OCI-LY3 (cell line): Measurements from ENCODE around the gene MYO9A.

Experiments
- H2AFZ ChIP-seq: fragments of 200-600, 300-600 bp; shearing (Covaris generic); 2 replicates; pipeline ENCODE4 v1.6.0; 2014; ENCODE audit warnings: antibody characterized with exemption, low read depth, low read length
- H3K27ac ChIP-seq: fragments of 200-600, 300-600 bp; sonication (generic); 2 replicates; pipeline ENCODE4 v1.5.1; 2014; ENCODE audit warnings: mild to moderate bottlenecking, low read length, moderate library complexity, mixed read lengths
- H3K27me3 ChIP-seq: fragments of 200-600, 300-600 bp; sonication (generic); 2 replicates; pipeline ENCODE4 v1.6.1; 2014; ENCODE audit warnings: low read depth, low read length, mixed read lengths
- H3K36me3 ChIP-seq: fragments of 200-600, 300-600 bp; sonication (generic); replicated peaks from 2 replicates; pipeline ENCODE3; 2014; ENCODE audit warnings: low read depth, low read length, mixed read lengths
- H3K4me1 ChIP-seq: fragments of 300-600, 200-600 bp; sonication (generic); 2 replicates; pipeline ENCODE4 v1.6.1; 2014; ENCODE audit warnings: low read length, mixed read lengths
- H3K4me2 ChIP-seq: fragments of 200-600, 300-600 bp; sonication (generic); 2 replicates; pipeline ENCODE4 v1.6.1; 2014; ENCODE audit warnings: low read length, mixed read lengths
- H3K4me3 ChIP-seq: fragments of 300-600, 200-600 bp; sonication (generic); 2 replicates; pipeline ENCODE4 v1.5.1; 2014; ENCODE audit warnings: antibody characterized with exemption, mild to moderate bottlenecking, low read length, moderate library complexity
- H3K79me2 ChIP-seq: fragments of 300-600, 200-600 bp; shearing (Covaris generic); 2 replicates; pipeline ENCODE4 v1.6.1; 2014; ENCODE audit warnings: mild to moderate bottlenecking, low read length, mixed read lengths
- H3K9ac ChIP-seq: fragments of 300-600, 200-600 bp; shearing (Covaris generic); 2 replicates; pipeline ENCODE4 v1.6.0; 2014; ENCODE audit warnings: mild to moderate bottlenecking, low read length, moderate library complexity
- H3K9me3 ChIP-seq: fragments of 200-600, 300-600 bp; shearing (Covaris generic); 2 replicates; pipeline ENCODE4 v1.6.1; 2014; ENCODE audit warnings: low read length, mixed read lengths; ENCODE audit not compliant: insufficient read depth
- H4K20me1 ChIP-seq: fragments of 200-600, 300-600 bp; sonication (generic); 2 replicates; pipeline ENCODE4 v1.6.1; 2016; ENCODE audit warnings: low read length, mixed read lengths; ENCODE audit not compliant: insufficient read depth
- CTCF ChIP-seq: fragments of 200-600, 300-600 bp; sonication (generic); IDR thresholded peaks from 2 replicates; pipeline ENCODE4 v1.5.1; 2014; ENCODE audit warnings: antibody characterized with exemption, low read length, low read depth
- EZH2phosphoT487 ChIP-seq: fragments of 200-600 bp; shearing (Covaris generic); IDR thresholded peaks from 2 replicates; pipeline ENCODE4 v1.6.1; 2018; ENCODE audit warnings: antibody characterized with exemption, mixed run types, low read depth

The MYO9A gene

GRCh38 chr15:71809346-71809745 is 308.6 kb downstream of the MYO9A start:
- Histone ChIP-seq H3K4me3 (no peak overlapping the region), H3K4me2 (no peak overlapping the region), H3K79me2 (no peaks in the 10 kb centered on the region), H3K9ac (no peak overlapping the region), H3K27me3 (no peaks in the 10 kb centered on the region), H3K27ac (no peak overlapping the region), H2AFZ (no peak overlapping the region), H3K4me1 (peaks cover 8% of the 10 kb centered on the region), H3K9me3 (no peaks in the 10 kb centered on the region), H3K36me3 (no peaks in the 10 kb centered on the region), H4K20me1 (no peaks in the 10 kb centered on the region)
- TF ChIP-seq CTCF (no peak), EZH2phosphoT487 (no peak)

- H3K4me2 ChIP-seq, result no peak overlapping the region
- no peak overlapping the region for H3K4me3 ChIP-seq
Measured at GRCh38 chr15:71808311-71809020, 309.5 kb downstream of the MYO9A start.

GRCh38 chr15:71807691-71808091 is 310.3 kb downstream of the MYO9A start:
- H3K9me3 ChIP-seq, result no peaks in the 10 kb centered on the region
- H3K79me2 ChIP-seq, result no peaks in the 10 kb centered on the region
- no peak overlapping the region for H3K4me3 ChIP-seq
- H3K9ac ChIP-seq, result no peak overlapping the region
- no peak overlapping the region for H2AFZ ChIP-seq
- H3K27me3 ChIP-seq, result no peaks in the 10 kb centered on the region
- H4K20me1 ChIP-seq, result no peaks in the 10 kb centered on the region
- no peak overlapping the region for H3K27ac ChIP-seq
- H3K36me3 ChIP-seq, result no peaks in the 10 kb centered on the region
- no peak for TF ChIP-seq CTCF
- no peak for TF ChIP-seq EZH2phosphoT487
- no peak overlapping the region for H3K4me2 ChIP-seq
- H3K4me1 ChIP-seq, result peaks cover 16% of the 10 kb centered on the region

More at GRCh38 chr15:71808311-71809020, 309.5 kb downstream of the MYO9A start:
- H3K9me3 ChIP-seq, result no peaks in the 10 kb centered on the region
- no peak overlapping the region for H3K9ac ChIP-seq
- H3K27ac ChIP-seq, result no peak overlapping the region
- H4K20me1 ChIP-seq, result no peaks in the 10 kb centered on the region
- H3K4me1 ChIP-seq, result peaks cover 11% of the 10 kb centered on the region
- H3K79me2 ChIP-seq, result no peaks in the 10 kb centered on the region
- no peaks in the 10 kb centered on the region for H3K27me3 ChIP-seq
- TF ChIP-seq CTCF (no peak), EZH2phosphoT487 (no peak)
- no peak overlapping the region for H2AFZ ChIP-seq
- no peaks in the 10 kb centered on the region for H3K36me3 ChIP-seq

- Histone ChIP-seq H2AFZ (no peak overlapping the region), H3K4me2 (no peak overlapping the region), H3K79me2 (no peaks in the 10 kb centered on the region), H3K36me3 (no peaks in the 10 kb centered on the region), H3K4me1 (peaks cover 20% of the 10 kb centered on the region), H3K4me3 (no peak overlapping the region), H3K9ac (no peak overlapping the region), H4K20me1 (no peaks in the 10 kb centered on the region), H3K27me3 (no peaks in the 10 kb centered on the region), H3K9me3 (no peaks in the 10 kb centered on the region), H3K27ac (no peak overlapping the region)
- TF ChIP-seq CTCF (no peak), EZH2phosphoT487 (no peak)
Measured at GRCh38 chr15:71807125-71807629, 310.8 kb downstream of the MYO9A start.
